NCI-H2029 treated with DMSO at 0.1 percent for 48 hours (cell line): ENCODE measurements around the gene TGM2.
"Not testable (repeated sequence)": the region's sequence is repeated elsewhere in the genome, so short reads cannot be mapped to it uniquely, and the experiment has no call there.

Experiments
- DNase-seq: peaks from one replicate; lab custom pipeline; 2025; lab: John Stamatoyannopoulos, UW

Gene TGM2

GRCh38 chr20:38115205-38115604 lies 49.9 kb downstream of the TGM2 start:
- DNase-seq, result no peak

- no peak for DNase-seq
Observed at GRCh38 chr20:38114353-38114791, 50.7 kb downstream of the TGM2 start.

GRCh38 chr20:38113401-38114325 lies 51.4 kb downstream of the TGM2 start:
- DNase-seq, result peak; percentile 90

- DNase-seq, result no peak
Observed at GRCh38 chr20:38112930-38113294, 52.2 kb downstream of the TGM2 start.

- no peak for DNase-seq
Observed at GRCh38 chr20:38112261-38112929, 52.7 kb downstream of the TGM2 start.

GRCh38 chr20:38111366-38112232 lies 53.5 kb downstream of the TGM2 start:
- DNase-seq, result no peak

GRCh38 chr20:38110525-38111178 lies 54.4 kb downstream of the TGM2 start:
- DNase-seq, result no peak

- no peak for DNase-seq
Observed at GRCh38 chr20:38109591-38110524, 55.2 kb downstream of the TGM2 start.

- DNase-seq, result no peak
Observed at GRCh38 chr20:38108986-38109541, 56.0 kb downstream of the TGM2 start.

- DNase-seq, result no peak
Observed at GRCh38 chr20:38108438-38108985, 56.6 kb downstream of the TGM2 start.

GRCh38 chr20:38107916-38108315 lies 57.2 kb downstream of the TGM2 start:
- DNase-seq, result not testable (repeated sequence)

- not testable (repeated sequence) for DNase-seq
Observed at GRCh38 chr20:38107386-38107785, 57.7 kb downstream of the TGM2 start.

- no peak for DNase-seq
Observed at GRCh38 chr20:38106461-38106860, 58.6 kb downstream of the TGM2 start.

GRCh38 chr20:38104285-38104684 lies 60.8 kb downstream of the TGM2 start:
- DNase-seq, result no peak

- not testable (repeated sequence) for DNase-seq
Observed at GRCh38 chr20:38102206-38102605, 62.9 kb downstream of the TGM2 start.

GRCh38 chr20:38098952-38099351 lies 66.1 kb downstream of the TGM2 start:
- no peak for DNase-seq

GRCh38 chr20:38095017-38095686 lies 69.9 kb downstream of the TGM2 start:
- DNase-seq, result no peak

- no peak for DNase-seq
Observed at GRCh38 chr20:38094373-38094891, 70.6 kb downstream of the TGM2 start.

- no peak for DNase-seq
Observed at GRCh38 chr20:38093641-38094077, 71.4 kb downstream of the TGM2 start.
